ENCODE measurements around the gene CDC42BPB.

CDC42BPB gene

GRCh38 chr14:103073876-103074728 lies 16.8 kb upstream of the CDC42BPB start:
- H3K27me3 ChIP-seq (replicated peaks) = no peaks in the 10 kb centered on the region
- H3K36me3 ChIP-seq (replicated peaks) = no peaks in the 10 kb centered on the region
- DNase-seq = no peak
- no peak overlapping the region for H3K27ac ChIP-seq
- no peak for TF ChIP-seq CTCF (IDR thresholded peaks at IDR 0.05; ENCODE audit: low read depth, low read length, missing control alignments)
- in situ Hi-C loops (cut with HindIII; ENCODE audit: low pct_ligation_motif_present, low sequenced_read_pairs) = no loop called here
- H3K4me3 ChIP-seq (ENCODE audit: low read depth, low read length) = no peak overlapping the region

GRCh38 chr14:103073367-103073875 lies 16.1 kb upstream of the CDC42BPB start:
- Histone ChIP-seq H3K27me3 (replicated peaks) (no peaks in the 10 kb centered on the region), H3K36me3 (replicated peaks) (no peaks in the 10 kb centered on the region), H3K27ac (no peak overlapping the region), H3K4me3 (ENCODE audit: low read depth, low read length) (no peak overlapping the region)
- DNase-seq = no peak
- in situ Hi-C loops (cut with HindIII; ENCODE audit: low pct_ligation_motif_present, low sequenced_read_pairs) = no loop called here
- TF ChIP-seq CTCF (IDR thresholded peaks at IDR 0.05; ENCODE audit: low read depth, low read length, missing control alignments) = no peak

DNA sequence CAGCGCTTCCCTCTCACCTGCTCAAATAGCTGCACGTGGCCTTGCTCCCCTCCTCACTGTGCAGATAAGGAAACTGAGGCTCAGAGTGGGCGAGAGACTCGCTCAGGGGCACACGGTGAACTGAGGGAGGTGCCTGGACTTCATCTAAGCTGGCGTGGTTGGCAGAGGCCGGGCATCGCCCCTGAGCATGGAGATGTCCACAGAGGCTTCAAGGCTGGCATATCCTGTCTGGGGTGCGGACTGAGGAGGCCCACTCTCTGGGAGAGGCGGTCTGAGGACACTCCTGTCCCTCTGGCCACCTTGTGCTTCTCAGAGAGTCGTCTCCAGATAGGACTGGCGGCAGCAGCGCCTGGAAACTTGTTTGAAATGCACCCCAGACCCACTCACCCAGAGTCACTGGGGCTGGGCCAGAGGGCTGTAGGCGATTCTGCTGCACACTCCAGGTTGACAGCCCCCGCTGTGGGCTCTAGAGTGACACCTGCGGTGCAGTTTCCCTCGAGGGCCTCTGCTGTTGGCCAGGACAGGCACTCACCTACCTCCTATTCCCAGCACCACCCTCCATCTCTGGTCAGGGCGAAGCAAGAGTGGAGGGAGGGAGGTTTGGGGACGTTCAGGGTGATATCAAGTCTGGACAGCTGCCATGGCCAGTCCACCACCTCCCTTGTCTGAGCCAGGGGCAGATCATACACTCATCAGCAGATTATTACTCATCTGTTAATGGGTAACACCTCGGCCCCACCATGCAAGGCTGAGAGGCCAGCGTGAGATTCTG lies 15.4 kb upstream of the CDC42BPB start:
- H3K4me3 ChIP-seq (ENCODE audit: low read depth, low read length) = no peak overlapping the region

GRCh38 chr14:103071544-103072251 lies 14.3 kb upstream of the CDC42BPB start:
- no peaks in the 10 kb centered on the region for H3K27me3 ChIP-seq (replicated peaks)
- no peak overlapping the region for H3K27ac ChIP-seq
- no peak for DNase-seq
- H3K36me3 ChIP-seq (replicated peaks) = no peaks in the 10 kb centered on the region
- in situ Hi-C loops (cut with HindIII; ENCODE audit: low pct_ligation_motif_present, low sequenced_read_pairs) = no loop called here
- no peak for TF ChIP-seq CTCF (IDR thresholded peaks at IDR 0.05; ENCODE audit: low read depth, low read length, missing control alignments)
- no peak overlapping the region for H3K4me3 ChIP-seq (ENCODE audit: low read depth, low read length)

More for the DNA sequence above, 15.4 kb upstream of the CDC42BPB start:
- TF ChIP-seq CTCF (IDR thresholded peaks at IDR 0.05; ENCODE audit: low read depth, low read length, missing control alignments) = no peak
- in situ Hi-C loops (cut with HindIII; ENCODE audit: low pct_ligation_motif_present, low sequenced_read_pairs) = no loop called here
- Histone ChIP-seq H3K36me3 (replicated peaks) (no peaks in the 10 kb centered on the region), H3K27me3 (replicated peaks) (no peaks in the 10 kb centered on the region), H3K27ac (no peak overlapping the region)
- no peak for DNase-seq

DNA sequence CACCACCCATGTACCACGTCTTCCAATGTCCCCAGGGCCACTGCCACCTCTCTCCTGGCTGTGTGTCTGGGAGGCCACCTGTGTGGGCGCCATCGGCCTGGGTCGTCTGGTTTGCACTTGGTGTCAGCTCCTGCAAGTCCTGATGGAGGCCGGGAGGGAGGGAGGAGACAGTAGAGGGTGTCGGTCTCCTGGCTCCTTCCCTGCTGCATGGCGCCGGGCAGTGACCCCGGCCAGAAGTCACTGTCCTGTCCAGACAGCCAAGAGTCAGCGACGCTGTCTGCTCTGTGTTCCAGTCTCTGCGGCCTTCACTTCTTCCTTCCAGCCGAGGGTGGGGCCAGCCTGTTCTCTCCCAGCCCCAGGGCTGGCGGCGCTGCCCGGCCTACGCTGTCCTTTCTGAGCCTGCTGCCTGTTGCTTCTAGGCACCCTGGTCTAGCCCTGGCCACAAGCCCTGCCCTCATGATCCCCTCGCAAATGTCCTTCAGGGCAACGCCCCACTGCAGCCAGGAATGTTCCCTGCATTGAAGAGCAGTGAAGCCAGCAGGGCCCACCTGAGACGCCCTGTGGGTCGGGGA lies 13.7 kb upstream of the CDC42BPB start:
- Histone ChIP-seq H3K4me3 (ENCODE audit: low read depth, low read length) (no peak overlapping the region), H3K27ac (no peak overlapping the region), H3K27me3 (replicated peaks) (no peaks in the 10 kb centered on the region), H3K36me3 (replicated peaks) (no peaks in the 10 kb centered on the region)
- in situ Hi-C loops (cut with HindIII; ENCODE audit: low pct_ligation_motif_present, low sequenced_read_pairs) = no loop called here
- no peak for DNase-seq
- no peak for TF ChIP-seq CTCF (IDR thresholded peaks at IDR 0.05; ENCODE audit: low read depth, low read length, missing control alignments)
